Measurements from ENCODE around the gene ELANE.

The ELANE gene

DNA sequence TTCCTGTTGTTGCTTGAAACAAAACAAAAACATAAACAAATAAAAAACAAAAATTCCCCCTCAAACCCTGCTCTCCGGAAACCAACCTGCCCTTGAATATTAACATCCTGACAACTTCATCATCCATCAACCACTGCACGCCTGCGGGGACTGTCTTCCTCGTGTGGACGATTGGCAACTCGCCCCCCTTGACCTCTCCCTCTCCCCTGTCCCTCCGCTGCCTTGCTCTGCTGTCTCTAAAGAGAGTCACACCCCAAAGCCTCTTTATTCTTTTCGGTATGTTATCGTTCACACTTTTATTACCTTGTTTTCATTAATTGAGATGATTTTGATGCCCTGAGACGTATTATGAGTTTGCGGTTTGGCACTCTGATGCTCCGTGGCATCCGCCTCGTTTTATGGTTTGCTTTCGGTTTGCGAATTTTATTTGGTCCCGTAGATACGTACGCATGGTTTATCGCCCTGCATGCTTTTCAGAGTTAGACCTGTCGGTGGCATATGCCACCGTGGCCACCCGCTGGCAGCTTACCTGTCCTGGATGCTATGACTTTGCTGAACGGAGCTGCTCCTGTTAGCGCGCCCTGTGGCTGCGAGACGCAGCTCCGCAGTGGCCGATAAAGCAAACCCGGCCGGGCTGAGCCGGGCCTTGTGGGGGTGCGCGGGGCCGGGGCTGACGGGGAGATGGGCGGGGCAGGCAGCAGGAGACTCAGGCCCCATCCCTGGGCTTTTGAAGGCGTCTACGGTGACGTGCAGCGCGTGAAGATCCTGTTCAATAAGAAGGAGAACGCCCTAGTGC lies 44.3 kb upstream of the ELANE start:
- Histone ChIP-seq H2BK120ac (ENCODE audit: insufficient read depth, low read length, poor library complexity) (no peak overlapping the region), H2AFZ (ENCODE audit: insufficient read depth, low read length, poor library complexity) (no peak overlapping the region), H3K4me2 (ENCODE audit: low read length) (no peak overlapping the region), H4K12ac (ENCODE audit: low read depth, low read length) (no peak overlapping the region), H3K18ac (ENCODE audit: low read length) (no peak overlapping the region), H3K27ac (ENCODE audit: low read depth, low read length) (no peak overlapping the region), H3K4me1 (ENCODE audit: control insufficient read depth in 1 of 2, insufficient read depth in 2 of 2, low read length in 2 of 2) (no peaks in the 10 kb centered on the region), H2AK5ac (ENCODE audit: low read length) (no peak overlapping the region), H3K79me1 (ENCODE audit: low read length) (no peaks in the 10 kb centered on the region), H3K79me2 (ENCODE audit: control insufficient read depth, insufficient read depth, low read length, poor library complexity) (peaks cover 21% of the 10 kb centered on the region), H3K23ac (ENCODE audit: low read length) (no peak overlapping the region), H3K4me3 (ENCODE audit: low read depth, low read length) (no peak overlapping the region), H4K8ac (ENCODE audit: low read depth, low read length) (no peak overlapping the region), H3K14ac (ENCODE audit: low read length) (no peak overlapping the region), H2BK12ac (ENCODE audit: low read length) (no peak overlapping the region), H3K9ac (ENCODE audit: low read length) (no peak overlapping the region), H3K9me3 (ENCODE audit: insufficient read depth, low read depth, low read length) (peaks cover 4% of the 10 kb centered on the region), H3K4ac (ENCODE audit: low read depth, low read length) (no peak overlapping the region), H3K36me3 (ENCODE audit: control insufficient read depth in 1 of 2, insufficient read depth in 2 of 2, low read length in 2 of 2) (peaks cover 96 to 99% of the 10 kb centered on the region in 2 experiments), H2BK5ac (ENCODE audit: low read depth, low read length, poor library complexity) (no peak overlapping the region), H4K91ac (ENCODE audit: low read depth, low read length) (no peak overlapping the region), H3K27me3 (ENCODE audit: insufficient read depth, low read length) (no peaks in the 10 kb centered on the region)
- WGBS (ENCODE audit: extremely low coverage, insufficient coverage, insufficient read length), result 100% methylated on average over 1 of the region's 44 CpGs
- no peak for DNase-seq

DNA sequence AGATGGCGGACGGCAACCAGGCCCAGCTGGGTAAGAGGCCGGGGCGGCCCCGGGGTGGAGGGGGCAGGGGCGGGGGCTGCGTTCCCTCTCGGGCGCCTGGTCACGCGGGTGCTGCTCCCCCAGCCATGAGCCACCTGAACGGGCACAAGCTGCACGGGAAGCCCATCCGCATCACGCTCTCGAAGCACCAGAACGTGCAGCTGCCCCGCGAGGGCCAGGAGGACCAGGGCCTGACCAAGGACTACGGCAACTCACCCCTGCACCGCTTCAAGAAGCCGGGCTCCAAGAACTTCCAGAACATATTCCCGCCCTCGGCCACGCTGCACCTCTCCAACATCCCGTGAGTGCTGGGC lies 43.7 kb upstream of the ELANE start:
- H4K12ac ChIP-seq (ENCODE audit: low read depth, low read length), result no peak overlapping the region
- H3K18ac ChIP-seq (ENCODE audit: low read length), result no peak overlapping the region
- H3K9me3 ChIP-seq (ENCODE audit: insufficient read depth, low read depth, low read length), result peaks cover 6% of the 10 kb centered on the region
- H4K91ac ChIP-seq (ENCODE audit: low read depth, low read length), result no peak overlapping the region
- H2AK5ac ChIP-seq (ENCODE audit: low read length), result no peak overlapping the region
- no peak overlapping the region for H2BK5ac ChIP-seq (ENCODE audit: low read depth, low read length, poor library complexity)
- no peak overlapping the region for H3K4ac ChIP-seq (ENCODE audit: low read depth, low read length)
- H3K4me1 ChIP-seq (ENCODE audit: control insufficient read depth in 1 of 2, insufficient read depth in 2 of 2, low read length in 2 of 2), result no peaks in the 10 kb centered on the region
- no peak overlapping the region for H4K8ac ChIP-seq (ENCODE audit: low read depth, low read length)
- H2BK12ac ChIP-seq (ENCODE audit: low read length), result no peak overlapping the region
- no peaks in the 10 kb centered on the region for H3K79me1 ChIP-seq (ENCODE audit: low read length)
- no peak overlapping the region for H2AFZ ChIP-seq (ENCODE audit: insufficient read depth, low read length, poor library complexity)
- H3K14ac ChIP-seq (ENCODE audit: low read length), result no peak overlapping the region
- H3K23ac ChIP-seq (ENCODE audit: low read length), result no peak overlapping the region
- H3K4me3 ChIP-seq (ENCODE audit: low read depth, low read length), result no peak overlapping the region
- H3K36me3 ChIP-seq (ENCODE audit: control insufficient read depth in 1 of 2, insufficient read depth in 2 of 2, low read length in 2 of 2), result peaks cover 96 to 99% of the 10 kb centered on the region in 2 experiments
- no peak overlapping the region for H2BK120ac ChIP-seq (ENCODE audit: insufficient read depth, low read length, poor library complexity)
- WGBS (ENCODE audit: extremely low coverage, insufficient coverage, insufficient read length), result no CpG with 5 or more reads among the region's 26 CpGs
- H3K4me2 ChIP-seq (ENCODE audit: low read length), result no peak overlapping the region
- H3K9ac ChIP-seq (ENCODE audit: low read length), result no peak overlapping the region
- peaks cover 16% of the 10 kb centered on the region for H3K79me2 ChIP-seq (ENCODE audit: control insufficient read depth, insufficient read depth, low read length, poor library complexity)
- H3K27me3 ChIP-seq (ENCODE audit: insufficient read depth, low read length), result no peaks in the 10 kb centered on the region
- no peak overlapping the region for H3K27ac ChIP-seq (ENCODE audit: low read depth, low read length)
- no peak for DNase-seq

DNA sequence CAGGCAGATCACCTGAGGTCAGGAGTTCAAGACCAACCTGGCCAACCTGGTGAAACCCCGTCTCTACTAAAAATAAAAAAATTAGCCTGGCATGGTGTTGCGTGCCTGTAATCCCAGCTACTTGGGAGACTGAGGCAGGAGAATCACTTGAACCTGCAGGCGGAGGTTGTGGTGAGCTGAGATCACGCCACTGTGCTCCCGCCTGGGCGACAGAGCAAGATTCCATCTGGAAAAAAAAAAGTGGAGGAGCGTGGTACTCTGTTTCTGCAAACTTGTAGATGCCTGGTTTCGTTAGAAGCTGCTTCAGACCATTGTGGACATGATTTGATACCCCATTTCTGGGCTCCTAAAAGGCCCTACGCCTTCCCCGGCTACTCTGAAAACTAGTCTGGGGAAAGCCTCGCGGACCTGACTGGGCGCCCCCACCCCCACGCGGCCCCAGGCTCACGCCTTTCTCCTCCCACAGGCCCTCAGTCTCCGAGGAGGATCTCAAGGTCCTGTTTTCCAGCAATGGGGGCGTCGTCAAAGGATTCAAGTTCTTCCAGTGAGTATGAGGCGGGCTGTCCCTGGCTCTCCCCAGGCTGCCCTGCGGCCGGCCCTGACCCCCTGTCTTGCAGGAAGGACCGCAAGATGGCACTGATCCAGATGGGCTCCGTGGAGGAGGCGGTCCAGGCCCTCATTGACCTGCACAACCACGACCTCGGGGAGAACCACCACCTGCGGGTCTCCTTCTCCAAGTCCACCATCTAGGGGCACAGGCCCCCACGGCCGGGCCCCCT lies 41.8 kb upstream of the ELANE start:
- Histone ChIP-seq H3K79me1 (ENCODE audit: low read length) (no peaks in the 10 kb centered on the region), H3K36me3 (ENCODE audit: control insufficient read depth in 1 of 2, insufficient read depth in 2 of 2, low read length in 2 of 2) (peaks cover 96 to 98% of the 10 kb centered on the region in 2 experiments), H3K18ac (ENCODE audit: low read length) (no peak overlapping the region), H3K4me1 (ENCODE audit: control insufficient read depth in 1 of 2, insufficient read depth in 2 of 2, low read length in 2 of 2) (no peaks in the 10 kb centered on the region), H3K27me3 (ENCODE audit: insufficient read depth, low read length) (no peaks in the 10 kb centered on the region), H4K12ac (ENCODE audit: low read depth, low read length) (no peak overlapping the region), H4K91ac (ENCODE audit: low read depth, low read length) (no peak overlapping the region), H3K4me2 (ENCODE audit: low read length) (no peak overlapping the region), H2BK5ac (ENCODE audit: low read depth, low read length, poor library complexity) (no peak overlapping the region), H3K9me3 (ENCODE audit: insufficient read depth, low read depth, low read length) (peaks cover 10% of the 10 kb centered on the region), H3K79me2 (ENCODE audit: control insufficient read depth, insufficient read depth, low read length, poor library complexity) (peaks cover 3% of the 10 kb centered on the region), H2AK5ac (ENCODE audit: low read length) (no peak overlapping the region), H3K9ac (ENCODE audit: low read length) (no peak overlapping the region), H3K4me3 (ENCODE audit: low read depth, low read length) (no peak overlapping the region), H2BK120ac (ENCODE audit: insufficient read depth, low read length, poor library complexity) (no peak overlapping the region), H2AFZ (ENCODE audit: insufficient read depth, low read length, poor library complexity) (no peak overlapping the region), H3K27ac (ENCODE audit: low read depth, low read length) (no peak overlapping the region), H3K23ac (ENCODE audit: low read length) (no peak overlapping the region), H3K4ac (ENCODE audit: low read depth, low read length) (no peak overlapping the region), H3K14ac (ENCODE audit: low read length) (no peak overlapping the region), H4K8ac (ENCODE audit: low read depth, low read length) (no peak overlapping the region), H2BK12ac (ENCODE audit: low read length) (no peak overlapping the region)
- DNase-seq, result no peak
- WGBS (ENCODE audit: extremely low coverage, insufficient coverage, insufficient read length), result no CpG with 5 or more reads among the region's 30 CpGs

DNA sequence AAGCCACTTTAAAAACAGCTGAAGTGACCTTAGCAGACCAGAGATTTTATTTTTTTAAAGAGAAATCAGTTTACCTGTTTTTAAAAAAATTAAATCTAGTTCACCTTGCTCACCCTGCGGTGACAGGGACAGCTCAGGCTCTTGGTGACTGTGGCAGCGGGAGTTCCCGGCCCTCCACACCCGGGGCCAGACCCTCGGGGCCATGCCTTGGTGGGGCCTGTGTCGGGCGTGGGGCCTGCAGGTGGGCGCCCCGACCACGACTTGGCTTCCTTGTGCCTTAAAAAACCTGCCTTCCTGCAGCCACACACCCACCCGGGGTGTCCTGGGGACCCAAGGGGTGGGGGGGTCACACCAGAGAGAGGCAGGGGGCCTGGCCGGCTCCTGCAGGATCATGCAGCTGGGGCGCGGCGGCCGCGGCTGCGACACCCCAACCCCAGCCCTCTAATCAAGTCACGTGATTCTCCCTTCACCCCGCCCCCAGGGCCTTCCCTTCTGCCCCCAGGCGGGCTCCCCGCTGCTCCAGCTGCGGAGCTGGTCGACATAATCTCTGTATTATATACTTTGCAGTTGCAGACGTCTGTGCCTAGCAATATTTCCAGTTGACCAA lies 41.1 kb upstream of the ELANE start:
- Histone ChIP-seq H3K9ac (ENCODE audit: low read length) (no peak overlapping the region), H2AFZ (ENCODE audit: insufficient read depth, low read length, poor library complexity) (no peak overlapping the region), H4K8ac (ENCODE audit: low read depth, low read length) (no peak overlapping the region), H3K4me1 (ENCODE audit: control insufficient read depth in 1 of 2, insufficient read depth in 2 of 2, low read length in 2 of 2) (no peaks in the 10 kb centered on the region), H3K4ac (ENCODE audit: low read depth, low read length) (no peak overlapping the region), H3K79me1 (ENCODE audit: low read length) (no peaks in the 10 kb centered on the region), H3K4me3 (ENCODE audit: low read depth, low read length) (no peak overlapping the region), H3K4me2 (ENCODE audit: low read length) (no peak overlapping the region), H3K14ac (ENCODE audit: low read length) (no peak overlapping the region), H3K79me2 (ENCODE audit: control insufficient read depth, insufficient read depth, low read length, poor library complexity) (no peaks in the 10 kb centered on the region), H2BK120ac (ENCODE audit: insufficient read depth, low read length, poor library complexity) (no peak overlapping the region), H3K27ac (ENCODE audit: low read depth, low read length) (no peak overlapping the region), H3K36me3 (ENCODE audit: control insufficient read depth in 1 of 2, insufficient read depth in 2 of 2, low read length in 2 of 2) (peaks cover 89 to 98% of the 10 kb centered on the region in 2 experiments), H2BK12ac (ENCODE audit: low read length) (no peak overlapping the region), H4K91ac (ENCODE audit: low read depth, low read length) (no peak overlapping the region), H2BK5ac (ENCODE audit: low read depth, low read length, poor library complexity) (no peak overlapping the region), H3K18ac (ENCODE audit: low read length) (no peak overlapping the region), H3K23ac (ENCODE audit: low read length) (no peak overlapping the region), H3K27me3 (ENCODE audit: insufficient read depth, low read length) (no peaks in the 10 kb centered on the region), H2AK5ac (ENCODE audit: low read length) (no peak overlapping the region), H3K9me3 (ENCODE audit: insufficient read depth, low read depth, low read length) (peaks cover 10% of the 10 kb centered on the region), H4K12ac (ENCODE audit: low read depth, low read length) (no peak overlapping the region)
- DNase-seq, result peak in 1 of 2 donors; percentile 9
- no CpG with 5 or more reads among the region's 25 CpGs for WGBS (ENCODE audit: extremely low coverage, insufficient coverage, insufficient read length)
